ENCODE results near the gene TTC33.
"Not testable (repeated sequence)": the region's sequence is repeated elsewhere in the genome, so short reads cannot be mapped to it uniquely, and the experiment has no call there.

The TTC33 gene

DNA sequence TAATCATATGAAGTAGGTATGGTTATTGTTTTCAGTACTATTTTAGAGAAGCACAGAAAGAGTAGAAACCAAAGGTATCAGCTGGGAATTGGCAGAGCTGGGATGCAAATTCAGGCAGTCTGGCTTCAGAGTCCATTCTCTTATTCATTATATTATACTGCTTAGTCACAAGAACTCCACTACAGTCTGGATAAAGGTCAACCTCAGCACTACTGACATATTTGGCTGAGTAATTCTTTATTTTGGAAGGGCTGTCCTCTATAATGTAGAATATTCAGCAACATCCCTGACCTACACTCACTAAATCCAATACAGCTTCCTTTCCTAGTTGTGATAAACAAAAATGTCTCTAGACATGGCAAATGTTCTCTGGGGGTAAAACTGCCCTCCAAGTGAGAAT is 38.5 kb downstream of the TTC33 start:
- peak; percentile 24 for DNase-seq (ENCODE audit: low read depth)

GRCh38 chr5:40716590-40716989 is 39.2 kb downstream of the TTC33 start:
- no peak for DNase-seq (ENCODE audit: low read depth)

DNA sequence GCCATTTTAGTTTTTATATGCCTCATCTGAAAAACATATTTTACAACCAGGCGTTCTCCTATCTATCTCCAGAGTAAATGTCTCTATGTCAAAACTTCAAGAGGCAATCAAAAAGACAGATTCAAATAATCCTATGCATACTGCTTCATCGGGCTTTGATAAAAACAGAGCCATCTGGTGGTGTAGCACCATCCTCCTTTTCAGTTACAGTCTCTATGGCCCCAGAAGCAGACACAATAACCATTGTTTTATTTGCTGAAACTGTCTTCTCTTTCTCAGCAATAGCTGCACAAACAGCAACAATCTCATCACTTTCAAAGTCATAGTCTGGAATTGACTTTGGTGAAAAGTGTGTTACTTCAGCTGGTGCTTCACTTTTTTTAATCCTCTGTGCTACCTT is 39.8 kb downstream of the TTC33 start:
- no peak for DNase-seq (ENCODE audit: low read depth)

DNA sequence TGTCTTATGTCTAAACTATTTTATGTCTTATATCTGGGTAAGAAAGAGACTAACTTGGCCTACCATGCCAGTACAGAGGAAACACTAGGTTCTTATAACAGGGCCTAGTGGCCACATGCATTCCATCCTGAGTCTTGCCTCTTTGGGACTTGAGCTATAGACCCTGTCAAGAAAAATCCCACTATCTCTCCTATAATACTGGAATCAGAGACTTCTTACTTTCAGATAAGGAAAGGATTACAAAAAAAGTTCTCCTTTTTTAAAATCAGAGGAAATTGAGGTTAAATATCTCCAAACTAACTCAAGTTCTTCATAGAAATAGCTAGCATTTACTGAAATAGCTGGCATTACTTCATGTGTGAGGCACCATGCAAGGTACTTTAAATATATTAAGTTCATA is 41.8 kb downstream of the TTC33 start:
- DNase-seq (ENCODE audit: low read depth), result no peak

DNA sequence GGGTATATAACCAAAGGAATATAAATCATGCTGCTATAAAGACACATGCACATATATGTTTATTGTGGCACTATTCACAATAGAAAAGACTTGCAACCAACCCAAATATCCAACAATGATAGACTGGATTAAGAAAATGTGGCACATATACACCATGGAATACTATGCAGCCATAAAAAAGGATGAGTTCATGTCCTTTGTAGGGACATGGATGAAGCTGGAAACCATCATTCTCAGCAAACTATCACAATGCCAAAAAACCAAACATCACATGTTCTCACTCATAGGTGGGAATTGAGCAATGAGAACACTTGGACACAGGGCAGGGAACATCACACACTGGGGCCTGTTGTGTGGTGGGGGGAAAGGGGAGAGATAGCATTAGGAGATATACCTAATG is 45.2 kb downstream of the TTC33 start:
- DNase-seq (ENCODE audit: low read depth), result not testable (repeated sequence)

GRCh38 chr5:40705484-40705883 is 50.3 kb downstream of the TTC33 start:
- not testable (repeated sequence) for DNase-seq (ENCODE audit: low read depth)

GRCh38 chr5:40702027-40702426 is 53.7 kb downstream of the TTC33 start:
- DNase-seq (ENCODE audit: low read depth), result not testable (repeated sequence)

DNA sequence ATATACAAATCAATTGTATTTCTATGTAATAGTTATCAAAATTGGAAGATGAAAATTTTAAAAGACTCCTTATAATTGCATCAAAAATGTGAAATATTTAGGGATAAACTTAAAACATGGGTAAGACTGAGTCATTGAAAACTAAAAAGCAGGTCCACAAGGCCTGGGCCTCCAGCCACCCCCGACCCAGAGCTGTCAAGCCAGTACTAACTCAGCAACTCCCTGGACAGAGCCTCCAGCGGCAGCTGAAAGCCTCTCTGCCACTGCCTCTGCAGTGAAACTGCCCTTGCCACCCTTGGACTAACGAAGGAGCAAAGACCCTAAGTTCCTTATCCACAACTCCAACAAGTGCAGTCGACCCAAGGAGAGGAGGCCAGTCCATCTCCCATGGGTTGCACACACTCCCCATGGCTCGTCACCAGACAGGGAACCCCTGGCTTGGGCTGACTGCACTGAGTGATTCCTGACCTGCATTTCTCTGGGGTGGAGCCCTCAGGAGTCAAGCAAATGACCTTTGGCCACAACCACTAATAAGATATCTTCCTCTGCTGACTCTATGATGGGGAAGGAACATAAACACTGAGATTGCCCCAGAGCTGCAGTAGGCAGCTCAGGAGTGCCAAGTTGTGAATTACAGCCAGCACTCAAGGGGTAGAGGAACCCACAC is 55.5 kb downstream of the TTC33 start:
- DNase-seq (ENCODE audit: low read depth), result no peak

GRCh38 chr5:40694433-40694832 is 61.3 kb downstream of the TTC33 start:
- no peak for DNase-seq (ENCODE audit: low read depth)

GRCh38 chr5:40691894-40692293 is 63.9 kb downstream of the TTC33 start:
- DNase-seq (ENCODE audit: low read depth), result no peak

DNA sequence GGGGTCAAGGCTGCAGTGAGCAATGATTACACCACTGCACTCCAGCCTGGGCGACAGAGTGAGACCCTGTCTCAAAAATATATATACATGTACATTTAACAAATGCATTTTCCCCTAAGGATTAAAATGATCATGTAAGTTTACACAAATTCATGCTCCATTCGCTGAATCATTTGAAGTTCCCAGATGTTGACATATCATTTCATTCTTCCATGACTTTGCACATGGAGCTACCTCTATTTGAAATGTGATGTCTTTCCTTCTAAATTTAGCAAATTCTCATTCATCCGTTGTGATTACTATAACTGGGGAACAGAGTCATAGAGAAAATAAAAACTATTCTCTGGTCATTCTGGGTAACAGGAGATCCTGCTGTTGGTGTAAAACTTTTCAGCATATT is 65.5 kb downstream of the TTC33 start:
- no peak for DNase-seq (ENCODE audit: low read depth)

DNA sequence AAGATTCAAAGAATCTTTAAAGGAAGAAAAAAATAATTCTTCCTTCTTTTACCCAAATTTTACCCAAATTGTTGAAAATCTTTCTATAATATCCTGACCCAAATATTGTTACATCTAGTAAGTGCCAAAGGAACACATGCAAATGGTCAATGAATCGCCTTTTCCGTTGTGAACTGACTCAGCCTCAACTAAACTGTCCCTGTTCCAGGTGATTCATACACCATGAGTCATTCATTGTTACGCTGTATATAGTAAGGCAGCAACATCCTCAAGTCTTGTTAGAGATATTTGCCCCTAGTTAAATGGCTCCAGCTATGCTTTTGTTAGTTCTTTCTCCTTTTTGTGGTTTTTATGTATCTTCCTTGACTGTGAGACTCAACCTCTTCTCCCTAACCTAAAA is 66.3 kb downstream of the TTC33 start:
- peak; percentile 84 for DNase-seq (ENCODE audit: low read depth)

DNA sequence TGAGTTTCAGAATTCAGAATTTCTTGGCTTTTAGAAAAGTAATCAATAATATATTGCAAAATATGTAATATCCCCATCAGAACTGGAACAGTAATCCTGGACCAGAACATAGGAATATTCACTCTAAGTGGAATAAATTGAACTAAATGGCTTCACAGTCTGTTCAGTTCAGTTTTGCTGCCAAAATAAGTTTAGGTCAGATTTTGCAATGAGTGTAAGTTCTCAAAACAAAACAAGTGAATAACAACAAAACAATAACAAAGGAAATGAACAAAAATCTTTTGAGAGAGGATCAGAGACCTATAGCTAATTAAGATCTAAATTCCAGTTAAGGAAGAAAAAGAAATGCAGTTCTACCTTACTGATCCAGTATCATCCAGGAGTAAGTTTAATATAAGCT is 66.8 kb downstream of the TTC33 start:
- DNase-seq (ENCODE audit: low read depth), result no peak

GRCh38 chr5:40688127-40688761 is 67.5 kb downstream of the TTC33 start:
- no peak for DNase-seq (ENCODE audit: low read depth)

DNA sequence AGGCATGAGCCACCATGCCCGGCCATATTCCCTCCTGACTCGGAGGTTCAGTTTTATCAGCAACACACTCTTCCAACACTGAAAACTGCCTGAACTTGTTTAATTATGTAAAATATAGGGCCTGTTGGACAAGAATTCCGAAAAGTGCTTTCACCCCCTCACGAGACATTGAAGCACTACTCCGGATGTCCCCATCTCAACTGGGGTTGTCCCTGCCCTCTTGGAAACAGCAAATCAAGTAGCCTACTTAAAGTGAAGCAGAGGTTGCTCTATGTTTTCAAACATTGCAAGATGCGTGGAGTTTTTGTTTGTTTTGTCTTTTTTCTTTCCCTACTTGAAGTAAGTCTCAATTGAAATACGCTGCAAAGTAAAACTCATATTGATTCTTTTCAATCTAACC is 68.4 kb downstream of the TTC33 start:
- no peak for DNase-seq (ENCODE audit: low read depth)

GRCh38 chr5:40685976-40686486 is 69.7 kb downstream of the TTC33 start:
- DNase-seq (ENCODE audit: low read depth), result no peak

GRCh38 chr5:40685193-40685592 is 70.6 kb downstream of the TTC33 start:
- no peak for DNase-seq (ENCODE audit: low read depth)

DNA sequence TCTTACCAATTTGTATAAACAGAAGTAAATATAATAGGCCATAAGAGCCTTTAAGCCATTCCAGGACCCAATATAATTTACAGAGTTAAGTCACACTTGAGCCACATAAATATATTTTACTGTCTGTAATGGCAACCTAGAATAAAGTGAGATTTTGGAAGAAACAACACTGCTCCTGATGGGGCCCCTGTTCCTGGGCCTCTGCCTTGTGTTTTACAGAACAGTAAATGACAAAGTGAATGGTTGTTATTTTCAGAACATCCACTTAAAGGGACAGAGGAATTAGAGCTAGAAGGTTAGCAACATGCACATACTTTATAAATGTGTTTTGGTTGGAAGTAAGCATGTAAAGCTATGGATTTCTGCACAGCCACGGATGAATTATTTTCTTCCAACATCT is 72.5 kb downstream of the TTC33 start:
- no peak for DNase-seq (ENCODE audit: low read depth)

- DNase-seq (ENCODE audit: low read depth), result no peak
Measured at GRCh38 chr5:40682154-40683017, 73.4 kb downstream of the TTC33 start.

DNA sequence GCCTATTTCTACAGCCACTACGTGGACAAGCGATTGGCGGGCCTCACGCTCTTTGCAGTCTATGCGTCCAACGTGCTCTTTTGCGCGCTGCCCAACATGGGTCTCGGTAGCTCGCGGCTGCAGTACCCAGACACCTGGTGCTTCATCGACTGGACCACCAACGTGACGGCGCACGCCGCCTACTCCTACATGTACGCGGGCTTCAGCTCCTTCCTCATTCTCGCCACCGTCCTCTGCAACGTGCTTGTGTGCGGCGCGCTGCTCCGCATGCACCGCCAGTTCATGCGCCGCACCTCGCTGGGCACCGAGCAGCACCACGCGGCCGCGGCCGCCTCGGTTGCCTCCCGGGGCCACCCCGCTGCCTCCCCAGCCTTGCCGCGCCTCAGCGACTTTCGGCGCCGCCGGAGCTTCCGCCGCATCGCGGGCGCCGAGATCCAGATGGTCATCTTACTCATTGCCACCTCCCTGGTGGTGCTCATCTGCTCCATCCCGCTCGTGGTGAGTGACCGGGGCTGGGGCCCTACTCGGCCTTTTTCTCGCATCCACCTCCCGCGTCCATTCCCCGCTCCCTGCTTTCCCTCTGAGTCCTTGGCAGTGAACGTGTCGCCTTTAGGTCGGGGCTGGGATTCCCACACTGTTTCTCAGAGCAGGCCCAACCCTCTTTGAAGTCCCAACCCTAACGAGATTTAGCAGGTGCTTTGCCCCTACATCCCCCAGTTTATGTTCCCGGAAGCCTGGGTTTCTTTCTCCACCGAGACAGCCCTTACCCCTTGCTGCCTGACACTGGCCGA is 74.2 kb downstream of the TTC33 start:
- DNase-seq (ENCODE audit: low read depth), result no peak

DNA sequence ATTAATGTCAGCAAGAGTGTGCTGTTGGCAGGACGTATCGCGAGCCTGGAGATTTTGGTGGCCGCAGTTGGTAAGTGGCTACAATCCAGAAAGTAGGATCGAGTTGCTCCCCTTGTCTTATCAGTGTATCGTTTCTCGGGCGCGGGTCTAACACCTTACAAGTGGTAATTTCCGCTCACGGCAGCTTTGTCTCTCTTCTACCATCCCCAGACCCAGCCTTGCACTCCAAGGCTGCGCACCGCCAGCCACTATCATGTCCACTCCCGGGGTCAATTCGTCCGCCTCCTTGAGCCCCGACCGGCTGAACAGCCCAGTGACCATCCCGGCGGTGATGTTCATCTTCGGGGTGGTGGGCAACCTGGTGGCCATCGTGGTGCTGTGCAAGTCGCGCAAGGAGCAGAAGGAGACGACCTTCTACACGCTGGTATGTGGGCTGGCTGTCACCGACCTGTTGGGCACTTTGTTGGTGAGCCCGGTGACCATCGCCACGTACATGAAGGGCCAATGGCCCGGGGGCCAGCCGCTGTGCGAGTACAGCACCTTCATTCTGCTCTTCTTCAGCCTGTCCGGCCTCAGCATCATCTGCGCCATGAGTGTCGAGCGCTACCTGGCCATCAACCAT is 74.9 kb downstream of the TTC33 start:
- no peak for DNase-seq (ENCODE audit: low read depth)
